ENCODE measurements around the gene TOR4A.

The TOR4A gene

GRCh38 chr9:137316012-137316981 lies 38.8 kb downstream of the TOR4A start:
- Histone ChIP-seq H3K4me2 (peak overlapping the region; percentile 81 to 99 (median 96)), H3K27ac (peak overlapping the region in 10 of 11 experiments; percentile 44 to 96 (median 81); a peak in 19 of 22 replicates), H4K20me1 (no peaks in the 10 kb centered on the region; a peak in 2 of 22 replicates), H3K27me3 (peaks cover 0 to 8% (median 0%) of the 10 kb centered on the region in 11 experiments; a peak in 4 of 22 replicates), H3K9ac (peak overlapping the region; percentile 71 to 85 (median 78); a peak in 21 of 22 replicates), H3K4me1 (peaks cover 65 to 92% (median 84%) of the 10 kb centered on the region in 10 experiments), H3K36me3 (no peaks in the 10 kb centered on the region), H3K9me3 (replicated peaks in 1 of 11) (no peaks in the 10 kb centered on the region), H3K4me3 (peak overlapping the region; percentile 42 to 70 (median 54))
- TF ChIP-seq Cebpa-rat (IDR thresholded peaks at IDR 0.05), result no peak

GRCh38 chr9:137317021-137317717 lies 39.6 kb downstream of the TOR4A start:
- H3K9ac ChIP-seq, result peak overlapping the region in 9 of 11 experiments; percentile 71 to 85 (median 79); a peak in 14 of 22 replicates
- peaks cover 63 to 95% (median 88%) of the 10 kb centered on the region in 10 experiments for H3K4me1 ChIP-seq
- TF ChIP-seq Cebpa-rat (IDR thresholded peaks at IDR 0.05), result no peak
- H3K4me2 ChIP-seq, result peak overlapping the region; percentile 81 to 99 (median 96); a peak in 21 of 22 replicates
- H3K4me3 ChIP-seq, result peak overlapping the region in 4 of 10 experiments; percentile 48 to 70 (median 56); a peak in 4 of 20 replicates
- H3K9me3 ChIP-seq (replicated peaks in 1 of 11), result peaks cover 0 to 6% (median 2%) of the 10 kb centered on the region in 11 experiments; a peak in 14 of 22 replicates
- peak overlapping the region in 9 of 11 experiments; percentile 58 to 96 (median 82); a peak in 11 of 22 replicates for H3K27ac ChIP-seq
- H4K20me1 ChIP-seq, result no peaks in the 10 kb centered on the region; a peak in 2 of 22 replicates
- no peaks in the 10 kb centered on the region for H3K36me3 ChIP-seq
- peaks cover 0 to 8% (median 0%) of the 10 kb centered on the region in 11 experiments; a peak in 4 of 22 replicates for H3K27me3 ChIP-seq

GRCh38 chr9:137317718-137318511 lies 40.4 kb downstream of the TOR4A start:
- H3K36me3 ChIP-seq, result no peaks in the 10 kb centered on the region
- H3K27ac ChIP-seq, result peak overlapping the region in 6 of 11 experiments; percentile 29 to 96 (median 71); a peak in 7 of 22 replicates
- peaks cover 63 to 89% (median 87%) of the 10 kb centered on the region in 10 experiments for H3K4me1 ChIP-seq
- peak overlapping the region; percentile 81 to 99 (median 95) for H3K4me2 ChIP-seq
- no peak for TF ChIP-seq Cebpa-rat (IDR thresholded peaks at IDR 0.05)
- peaks cover 0 to 8% (median 0%) of the 10 kb centered on the region in 11 experiments; a peak in 4 of 22 replicates for H3K27me3 ChIP-seq
- H4K20me1 ChIP-seq, result no peaks in the 10 kb centered on the region; a peak in 2 of 22 replicates
- peaks cover 0 to 11% (median 6%) of the 10 kb centered on the region in 11 experiments; a peak in 14 of 22 replicates for H3K9me3 ChIP-seq (replicated peaks in 1 of 11)
- peak overlapping the region in 5 of 11 experiments; percentile 14 to 85 (median 78); a peak in 9 of 22 replicates for H3K9ac ChIP-seq
- H3K4me3 ChIP-seq, result no peak overlapping the region

GRCh38 chr9:137318602-137319001 lies 41.1 kb downstream of the TOR4A start:
- Histone ChIP-seq H3K4me1 (peaks cover 63 to 83% (median 81%) of the 10 kb centered on the region in 10 experiments), H3K4me3 (no peak overlapping the region), H3K27me3 (peaks cover 0 to 8% (median 0%) of the 10 kb centered on the region in 11 experiments; a peak in 4 of 22 replicates), H3K9ac (peak overlapping the region in 10 of 11 experiments; percentile 14 to 85 (median 40); a peak in 11 of 22 replicates), H3K36me3 (peaks cover 0 to 2% (median 0%) of the 10 kb centered on the region in 11 experiments; a peak in 2 of 22 replicates), H3K4me2 (peak overlapping the region; percentile 81 to 99 (median 95)), H3K27ac (peak overlapping the region in 8 of 11 experiments; percentile 28 to 96 (median 54); a peak in 11 of 22 replicates), H3K9me3 (replicated peaks in 1 of 11) (peaks cover 0 to 14% (median 9%) of the 10 kb centered on the region in 11 experiments; a peak in 16 of 22 replicates), H4K20me1 (no peaks in the 10 kb centered on the region; a peak in 1 of 22 replicates)
- no peak for TF ChIP-seq Cebpa-rat (IDR thresholded peaks at IDR 0.05)

- Histone ChIP-seq H3K36me3 (peaks cover 0 to 7% (median 0%) of the 10 kb centered on the region in 11 experiments; a peak in 3 of 22 replicates), H3K9me3 (replicated peaks in 1 of 11) (peaks cover 0 to 20% (median 13%) of the 10 kb centered on the region in 11 experiments; a peak in 16 of 22 replicates), H3K27ac (peak overlapping the region in 8 of 11 experiments; percentile 31 to 96 (median 85); a peak in 11 of 22 replicates), H4K20me1 (no peaks in the 10 kb centered on the region), H3K4me3 (no peak overlapping the region), H3K4me2 (peak overlapping the region; percentile 81 to 99 (median 95)), H3K27me3 (peaks cover 0 to 8% (median 0%) of the 10 kb centered on the region in 11 experiments; a peak in 4 of 22 replicates), H3K4me1 (peaks cover 63 to 77% (median 75%) of the 10 kb centered on the region in 10 experiments), H3K9ac (peak overlapping the region in 9 of 11 experiments; percentile 14 to 85 (median 43); a peak in 11 of 22 replicates)
- TF ChIP-seq Cebpa-rat (IDR thresholded peaks at IDR 0.05), result no peak
Observed at GRCh38 chr9:137319011-137319738, 41.6 kb downstream of the TOR4A start.

GRCh38 chr9:137319739-137320551 lies 42.4 kb downstream of the TOR4A start:
- peaks cover 0 to 8% (median 0%) of the 10 kb centered on the region in 11 experiments; a peak in 4 of 22 replicates for H3K27me3 ChIP-seq
- peak overlapping the region in 7 of 10 experiments; percentile 28 to 63 (median 53); a peak in 10 of 20 replicates for H3K4me3 ChIP-seq
- peaks cover 0 to 20% (median 13%) of the 10 kb centered on the region in 11 experiments; a peak in 16 of 22 replicates for H3K9me3 ChIP-seq (replicated peaks in 1 of 11)
- H3K9ac ChIP-seq, result peak overlapping the region in 9 of 11 experiments; percentile 54 to 88 (median 81); a peak in 19 of 22 replicates
- peaks cover 60 to 71% (median 69%) of the 10 kb centered on the region in 10 experiments for H3K4me1 ChIP-seq
- H3K27ac ChIP-seq, result peak overlapping the region in 10 of 11 experiments; percentile 39 to 96 (median 86); a peak in 18 of 22 replicates
- H4K20me1 ChIP-seq, result no peaks in the 10 kb centered on the region
- no peak for TF ChIP-seq Cebpa-rat (IDR thresholded peaks at IDR 0.05)
- H3K36me3 ChIP-seq, result peaks cover 0 to 8% (median 0%) of the 10 kb centered on the region in 11 experiments; a peak in 3 of 22 replicates
- H3K4me2 ChIP-seq, result peak overlapping the region; percentile 81 to 99 (median 95)
